DLD1 (cell line): ENCODE results near the gene GBP2.
"Not testable (repeated sequence)": the region's sequence is repeated elsewhere in the genome, so short reads cannot be mapped to it uniquely, and the experiment has no call there.

Experiments used
- in situ Hi-C: cut with HindIII; loops from 2 replicates; pipeline ENCODE4 v1.10.0; 2017; ENCODE audit warnings: low sequenced_read_pairs

GBP2 gene

DNA sequence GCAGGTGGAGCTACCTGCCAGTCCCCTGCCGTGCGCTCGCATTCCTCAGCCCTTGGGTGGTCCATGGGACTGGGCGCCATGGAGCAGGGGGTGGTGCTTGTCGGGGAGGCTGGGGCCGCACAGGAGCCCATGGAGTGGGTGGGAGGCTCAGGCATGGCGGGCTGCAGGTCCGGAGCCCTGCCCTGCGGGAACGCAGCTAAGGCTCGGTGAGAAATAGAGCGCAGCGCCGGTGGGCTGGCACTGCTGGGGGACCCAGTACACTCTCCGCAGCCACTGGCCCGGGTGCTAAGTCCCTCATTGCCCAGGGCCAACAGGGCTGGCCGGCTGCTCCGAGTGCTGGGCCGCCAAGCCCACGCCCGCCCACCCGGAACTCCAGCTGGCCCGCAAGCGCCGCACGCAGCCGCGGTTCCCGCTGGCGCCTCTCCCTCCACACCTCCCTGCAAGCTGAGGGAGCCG is 2.1 kb upstream of the GBP2 start:
- in situ Hi-C loops = not testable (repeated sequence)

DNA sequence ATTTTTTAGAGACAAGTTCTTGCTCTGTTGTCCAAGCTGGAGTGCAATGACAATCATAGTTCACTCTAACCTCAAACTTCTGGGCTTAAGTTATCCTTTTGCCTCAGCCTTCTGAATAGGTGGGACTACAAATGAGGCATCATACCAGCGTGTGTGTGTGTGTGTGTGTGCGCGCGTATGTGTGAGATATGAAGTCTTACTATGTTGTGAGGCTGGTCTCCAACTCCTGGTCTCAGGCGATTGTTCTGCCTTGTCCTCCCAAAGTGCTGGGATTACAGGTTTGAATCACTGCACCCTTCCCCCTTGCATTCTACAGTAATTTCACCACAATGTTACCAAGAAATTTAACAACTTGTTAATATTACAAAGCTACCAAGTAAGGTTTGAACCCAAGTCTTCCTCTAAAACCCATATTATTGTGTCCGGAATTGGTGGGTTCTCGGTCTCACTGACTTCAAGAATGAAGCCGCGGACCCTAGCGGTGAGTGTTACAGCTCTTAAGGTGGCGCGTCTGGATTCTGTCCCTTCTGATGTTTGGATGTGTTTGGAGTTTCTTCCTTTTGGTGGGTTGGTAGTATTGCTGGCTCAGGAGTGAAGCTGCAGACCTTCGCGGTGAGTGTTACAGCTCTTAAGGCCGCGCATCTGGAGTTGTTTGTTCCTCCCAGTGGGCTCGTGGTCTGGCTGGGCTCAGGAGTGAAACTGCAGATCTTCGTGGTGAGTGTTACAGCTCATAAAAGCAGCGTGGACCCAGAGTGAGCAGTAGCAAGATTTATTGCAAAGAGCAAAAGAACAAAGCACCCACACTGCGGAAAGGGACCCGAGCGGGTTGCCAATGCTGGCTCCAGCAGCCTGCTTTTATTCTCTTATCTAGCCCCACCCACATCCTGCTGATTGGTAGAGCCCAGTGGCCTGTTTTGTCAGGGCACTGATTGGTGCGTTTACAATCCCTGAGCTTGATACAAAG is 970 bp upstream of the GBP2 start:
- in situ Hi-C loops = not testable (repeated sequence)

DNA sequence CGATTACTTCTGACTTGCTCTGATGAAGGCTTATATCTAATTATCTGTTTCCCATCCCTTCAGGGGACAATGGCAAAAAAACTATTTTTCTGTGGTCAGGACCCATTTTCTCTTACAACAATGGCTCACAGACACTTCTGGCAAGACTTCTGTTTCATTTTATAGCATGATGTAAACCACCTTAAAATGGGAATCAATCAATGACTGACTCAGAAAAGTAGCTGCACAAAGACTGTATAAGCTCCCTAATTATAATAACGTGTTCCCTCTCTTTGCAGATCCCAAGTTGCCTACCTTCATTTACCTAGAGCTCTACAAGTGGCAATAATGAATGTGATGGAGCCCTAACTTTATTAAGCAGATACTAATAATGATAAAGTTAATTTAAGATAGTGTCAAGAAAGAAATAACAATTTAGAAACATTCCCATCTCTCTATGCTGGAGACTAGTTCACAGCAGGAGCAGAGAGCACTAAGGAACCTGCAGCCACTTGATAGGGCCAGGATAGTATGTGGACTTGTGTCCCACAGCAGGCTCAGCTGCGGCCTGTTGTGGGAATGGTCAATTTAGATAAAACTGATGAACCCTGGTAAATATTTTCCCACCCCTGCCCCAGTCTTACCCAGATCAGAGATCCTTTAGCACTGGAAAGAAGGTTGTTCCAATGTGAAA is 538 bp downstream of the GBP2 start:
- in situ Hi-C loops = no loop called here

DNA sequence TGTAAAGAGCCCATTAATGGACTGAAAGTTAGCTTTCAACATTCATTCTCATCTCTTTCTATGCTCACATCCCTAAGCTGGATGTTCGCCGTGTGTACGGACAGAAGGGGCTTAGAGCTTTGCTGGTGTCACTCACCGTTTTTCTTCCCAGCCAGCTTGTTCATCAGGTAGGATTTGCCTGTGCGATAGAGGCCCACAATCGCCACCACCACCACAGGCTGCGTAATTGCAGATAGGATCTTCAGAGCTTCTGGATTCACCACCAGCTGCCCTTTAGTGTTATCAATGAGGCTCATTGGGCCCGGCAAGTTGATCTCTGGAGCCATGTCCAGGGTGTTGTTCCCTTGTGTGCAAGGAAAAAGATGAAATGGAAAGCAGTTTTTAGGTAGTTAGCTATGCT is 4.3 kb downstream of the GBP2 start:
- in situ Hi-C loops = no loop called here

GRCh38 chr1:89114662-89115061 is 11.3 kb downstream of the GBP2 start:
- in situ Hi-C loops = no loop called here

DNA sequence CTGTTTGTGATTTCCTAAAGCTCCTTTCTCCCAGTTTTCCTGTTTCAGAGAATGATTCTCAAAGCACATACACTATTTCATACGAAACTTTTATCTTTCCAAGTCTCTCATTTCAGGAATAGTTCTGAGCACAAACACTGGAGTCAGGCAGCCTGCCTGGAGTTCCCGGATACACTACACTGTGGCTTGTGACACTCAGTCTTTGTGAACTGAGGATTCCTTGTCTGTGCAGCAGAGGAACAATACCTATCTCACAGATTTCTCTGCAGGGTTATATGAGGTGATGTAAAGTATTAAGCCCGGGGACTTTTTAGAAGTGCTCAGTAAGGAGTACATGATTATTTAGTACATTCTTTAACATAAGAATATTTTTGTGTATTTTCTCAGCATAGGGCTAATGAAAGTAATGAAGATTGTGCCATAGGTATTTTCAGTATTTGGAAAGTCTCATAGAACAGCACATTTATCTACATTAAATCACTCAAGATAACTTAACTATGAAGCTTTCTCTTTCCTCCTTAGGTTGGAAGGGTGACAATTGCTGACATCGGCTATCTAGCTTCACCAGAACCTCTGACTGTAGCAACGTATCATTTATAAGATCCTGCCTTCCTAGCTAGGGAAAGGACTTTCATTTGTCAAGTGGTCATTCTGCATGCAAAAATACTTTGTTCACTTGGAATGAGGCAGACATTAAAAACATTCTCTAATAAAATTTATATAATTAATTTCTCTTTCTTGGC is 12.9 kb downstream of the GBP2 start:
- in situ Hi-C loops = no loop called here

DNA sequence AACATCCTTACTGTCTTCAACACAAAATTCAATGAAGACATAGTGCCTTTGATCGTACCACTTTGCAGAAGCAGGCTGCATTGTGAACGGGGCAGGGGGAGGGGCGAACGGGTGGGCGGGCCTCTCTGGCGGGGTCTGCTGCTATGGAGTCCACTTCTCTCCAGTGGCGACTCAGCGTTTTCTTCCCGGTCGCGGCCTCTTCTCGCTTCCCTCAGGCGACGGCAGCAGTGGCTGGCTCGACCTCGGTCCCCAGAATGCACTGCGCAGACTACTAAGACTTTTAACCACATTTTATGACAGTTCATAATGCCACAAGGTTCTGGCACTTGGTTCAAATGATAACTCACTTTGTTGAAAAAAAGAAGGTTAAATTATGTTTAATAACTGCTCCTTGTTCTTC is 21.2 kb downstream of the GBP2 start:
- in situ Hi-C loops = no loop called here

- in situ Hi-C loops = no loop called here
Observed at GRCh38 chr1:89104147-89104546, 21.8 kb downstream of the GBP2 start.

- in situ Hi-C loops = no loop called here
Observed at GRCh38 chr1:89102021-89102420, 23.9 kb downstream of the GBP2 start.

DNA sequence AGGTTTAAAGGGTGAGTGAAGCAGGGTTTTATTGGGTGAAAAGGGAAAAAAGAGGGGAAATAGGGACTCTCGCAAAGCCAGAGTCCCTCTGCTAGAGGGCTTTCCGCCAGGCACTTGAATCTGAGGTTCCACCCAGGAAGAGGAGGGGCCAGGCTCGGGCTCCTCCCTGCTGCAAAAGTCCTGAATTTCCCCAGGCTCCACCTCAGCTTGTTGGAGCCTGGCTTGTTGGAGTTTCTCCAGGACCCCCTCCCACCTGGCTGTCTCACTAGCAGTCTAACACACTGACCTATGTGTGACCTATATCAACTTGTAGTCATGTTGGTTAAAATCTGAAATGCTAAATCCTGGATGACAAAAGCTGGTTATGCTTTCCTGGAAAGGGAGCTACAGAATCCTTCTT is 25.5 kb downstream of the GBP2 start:
- in situ Hi-C loops = no loop called here

- in situ Hi-C loops = no loop called here
Observed at GRCh38 chr1:89098857-89099256, 27.1 kb downstream of the GBP2 start.

DNA sequence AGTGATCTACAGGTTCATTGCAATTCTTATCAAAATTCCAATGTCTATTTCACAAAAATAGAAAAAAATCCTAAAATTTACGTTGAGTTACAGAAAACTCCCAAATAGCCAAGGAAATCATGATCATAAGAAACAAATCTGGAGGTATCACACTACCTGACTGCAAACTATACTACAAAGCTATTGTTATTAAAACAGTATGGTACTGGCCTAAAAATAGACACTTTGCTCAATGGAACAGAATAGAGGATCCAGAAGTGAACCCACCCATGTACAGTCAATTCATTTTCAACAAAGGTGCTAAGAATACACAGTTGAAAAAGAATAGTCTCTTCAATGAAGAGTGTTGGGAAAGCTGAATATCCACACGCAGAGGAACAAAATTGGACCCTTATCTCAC is 30.2 kb downstream of the GBP2 start:
- in situ Hi-C loops = no loop called here

DNA sequence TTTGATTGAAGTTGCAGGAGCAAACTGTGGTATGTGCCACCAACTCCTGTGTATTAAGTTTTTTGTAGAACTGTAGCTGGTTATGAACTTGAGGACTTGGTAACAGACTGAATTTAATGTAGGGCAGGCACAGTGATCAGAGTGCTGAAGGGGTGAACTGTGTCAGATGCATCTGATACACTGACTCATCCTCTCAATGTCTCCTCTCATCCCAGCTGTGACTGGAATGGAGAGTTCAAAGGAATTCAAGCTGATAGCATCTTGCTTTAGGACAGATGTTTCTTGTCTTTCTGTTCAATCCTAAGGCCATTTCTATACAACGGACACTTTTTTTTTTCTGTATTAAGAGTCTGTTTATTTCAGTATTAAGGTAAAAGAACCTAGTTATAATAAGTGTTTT is 36.0 kb downstream of the GBP2 start:
- in situ Hi-C loops = no loop called here

- in situ Hi-C loops = no loop called here
Observed at GRCh38 chr1:89088572-89088971, 37.3 kb downstream of the GBP2 start.

GRCh38 chr1:89087241-89087640 is 38.7 kb downstream of the GBP2 start:
- in situ Hi-C loops = no loop called here

GRCh38 chr1:89085781-89086180 is 40.1 kb downstream of the GBP2 start:
- in situ Hi-C loops = no loop called here

DNA sequence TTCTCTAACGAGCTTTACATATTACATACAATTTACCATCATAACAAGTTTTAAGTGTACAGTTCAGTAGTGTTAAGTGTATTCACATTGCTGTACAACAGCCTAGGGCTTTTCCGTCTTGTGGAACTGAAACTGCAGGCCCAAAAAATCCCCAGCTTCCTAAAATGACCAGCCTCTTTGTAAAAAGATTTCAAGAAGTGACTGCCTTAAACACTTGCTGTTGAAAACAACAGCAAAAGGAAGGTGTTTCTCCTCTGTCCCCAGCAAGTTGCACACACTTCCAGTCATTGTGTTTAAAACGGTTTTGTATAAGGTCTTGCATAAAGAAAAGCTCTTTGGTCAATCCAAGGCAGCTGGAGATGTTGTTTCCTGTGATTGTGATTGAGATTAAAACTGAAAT is 44.9 kb downstream of the GBP2 start:
- in situ Hi-C loops = no loop called here

DNA sequence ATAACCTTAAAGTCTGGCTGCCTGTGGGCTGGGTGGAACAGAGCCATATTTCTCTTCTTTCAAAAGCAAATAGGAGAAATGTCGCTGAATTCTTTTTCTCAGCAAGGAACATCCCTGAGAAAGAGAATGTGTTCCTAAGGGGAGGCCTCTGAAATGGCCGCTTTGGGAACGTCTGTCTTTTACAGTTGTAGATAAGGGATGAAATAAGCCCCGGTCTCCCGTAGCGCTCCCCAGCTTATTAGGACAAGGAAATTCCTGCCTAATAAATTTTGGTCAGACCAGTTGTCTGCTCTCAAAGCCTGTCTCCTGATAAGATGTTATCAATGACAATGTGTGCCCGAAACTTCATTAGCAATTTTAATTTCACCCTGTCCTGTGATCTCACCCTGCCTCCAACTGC is 45.8 kb downstream of the GBP2 start:
- in situ Hi-C loops = not testable (repeated sequence)

- in situ Hi-C loops = not testable (repeated sequence)
Observed at GRCh38 chr1:89072466-89073065, 53.3 kb downstream of the GBP2 start.

- in situ Hi-C loops = no loop called here
Observed at GRCh38 chr1:89070509-89070908, 55.4 kb downstream of the GBP2 start.

DNA sequence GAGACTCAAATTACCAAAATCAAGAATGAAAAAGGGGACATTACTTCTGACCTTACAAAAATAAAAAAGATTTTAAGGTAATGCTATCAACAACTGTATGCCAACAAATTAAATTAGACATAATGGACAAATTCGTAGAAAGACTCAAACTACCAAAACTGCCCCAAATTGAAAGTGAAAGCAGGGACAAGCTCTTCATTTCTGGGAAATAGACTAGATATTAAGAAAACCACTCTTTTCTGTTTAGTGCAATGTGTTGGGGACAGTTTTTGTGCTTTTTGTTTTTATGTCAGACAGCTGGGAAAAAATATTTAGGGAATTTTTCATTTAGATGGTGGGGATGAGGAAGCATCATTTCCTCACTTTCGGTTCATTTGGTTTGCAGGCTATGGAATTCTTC is 56.0 kb downstream of the GBP2 start:
- in situ Hi-C loops = no loop called here
